IPS-18a (cell line): ENCODE data around the gene KCNIP3.

Experiments used
- H3K27ac ChIP-seq: one replicate; pipeline ENCODE4 v1.5.1; 2013; ENCODE audit warnings: low read length
- H3K27me3 ChIP-seq: one replicate; pipeline ENCODE4 v1.6.1; 2013; ENCODE audit warnings: mild to moderate bottlenecking, low read length; ENCODE audit not compliant: control insufficient read depth, insufficient read depth
- H3K36me3 ChIP-seq: one replicate; pipeline ENCODE4 v1.6.1; 2013; ENCODE audit warnings: low read depth, low read length; ENCODE audit not compliant: control insufficient read depth
- H3K4me1 ChIP-seq: one replicate; pipeline ENCODE4 v1.6.1; 2013; ENCODE audit warnings: low read depth, low read length; ENCODE audit not compliant: control insufficient read depth
- H3K4me3 ChIP-seq: one replicate; pipeline ENCODE4 v1.5.1; 2013; ENCODE audit warnings: low read length
- H3K9ac ChIP-seq: one replicate; pipeline ENCODE4 v1.6.1; 2013; ENCODE audit warnings: mild to moderate bottlenecking, low read length, moderate library complexity
- H3K9me3 ChIP-seq: one replicate; pipeline ENCODE4 v1.6.1; 2013; ENCODE audit warnings: low read depth, low read length; ENCODE audit not compliant: control insufficient read depth

Gene KCNIP3

GRCh38 chr2:95317665-95318425 is 20.7 kb downstream of the KCNIP3 start:
- H3K9ac ChIP-seq, result no peak overlapping the region

GRCh38 chr2:95318431-95319220 is 21.5 kb downstream of the KCNIP3 start:
- H3K27me3 ChIP-seq, result no peaks in the 10 kb centered on the region
- H3K27ac ChIP-seq, result no peak overlapping the region
- H3K9me3 ChIP-seq, result no peaks in the 10 kb centered on the region
- no peak overlapping the region for H3K9ac ChIP-seq
- no peaks in the 10 kb centered on the region for H3K36me3 ChIP-seq
- H3K4me1 ChIP-seq, result no peaks in the 10 kb centered on the region
- H3K4me3 ChIP-seq, result no peak overlapping the region

More at GRCh38 chr2:95317665-95318425, 20.7 kb downstream of the KCNIP3 start:
- no peaks in the 10 kb centered on the region for H3K36me3 ChIP-seq
- no peaks in the 10 kb centered on the region for H3K4me1 ChIP-seq
- H3K27me3 ChIP-seq, result no peaks in the 10 kb centered on the region
- H3K4me3 ChIP-seq, result no peak overlapping the region
- H3K27ac ChIP-seq, result no peak overlapping the region
- no peaks in the 10 kb centered on the region for H3K9me3 ChIP-seq

GRCh38 chr2:95319481-95320343 is 22.6 kb downstream of the KCNIP3 start:
- H3K27ac ChIP-seq, result no peak overlapping the region
- no peaks in the 10 kb centered on the region for H3K9me3 ChIP-seq
- H3K4me3 ChIP-seq, result no peak overlapping the region
- H3K9ac ChIP-seq, result no peak overlapping the region
- H3K36me3 ChIP-seq, result no peaks in the 10 kb centered on the region
- H3K4me1 ChIP-seq, result no peaks in the 10 kb centered on the region
- H3K27me3 ChIP-seq, result no peaks in the 10 kb centered on the region

GRCh38 chr2:95320344-95320712 is 23.2 kb downstream of the KCNIP3 start:
- no peak overlapping the region for H3K9ac ChIP-seq
- H3K27ac ChIP-seq, result no peak overlapping the region
- H3K9me3 ChIP-seq, result no peaks in the 10 kb centered on the region
- H3K4me3 ChIP-seq, result no peak overlapping the region
- H3K27me3 ChIP-seq, result no peaks in the 10 kb centered on the region
- H3K4me1 ChIP-seq, result no peaks in the 10 kb centered on the region
- H3K36me3 ChIP-seq, result no peaks in the 10 kb centered on the region

GRCh38 chr2:95320986-95321767 is 24.0 kb downstream of the KCNIP3 start:
- no peaks in the 10 kb centered on the region for H3K4me1 ChIP-seq
- H3K4me3 ChIP-seq, result no peak overlapping the region
- no peaks in the 10 kb centered on the region for H3K9me3 ChIP-seq
- H3K9ac ChIP-seq, result no peak overlapping the region
- no peak overlapping the region for H3K27ac ChIP-seq
- H3K27me3 ChIP-seq, result no peaks in the 10 kb centered on the region
- no peaks in the 10 kb centered on the region for H3K36me3 ChIP-seq

GRCh38 chr2:95323347-95324155 is 26.4 kb downstream of the KCNIP3 start:
- H3K36me3 ChIP-seq, result no peaks in the 10 kb centered on the region
- H3K9me3 ChIP-seq, result no peaks in the 10 kb centered on the region
- H3K27ac ChIP-seq, result no peak overlapping the region
- no peak overlapping the region for H3K9ac ChIP-seq
- H3K4me1 ChIP-seq, result no peaks in the 10 kb centered on the region
- H3K4me3 ChIP-seq, result no peak overlapping the region
- no peaks in the 10 kb centered on the region for H3K27me3 ChIP-seq

- no peaks in the 10 kb centered on the region for H3K27me3 ChIP-seq
- no peaks in the 10 kb centered on the region for H3K9me3 ChIP-seq
- no peak overlapping the region for H3K9ac ChIP-seq
- H3K27ac ChIP-seq, result no peak overlapping the region
- H3K36me3 ChIP-seq, result no peaks in the 10 kb centered on the region
- no peaks in the 10 kb centered on the region for H3K4me1 ChIP-seq
- no peak overlapping the region for H3K4me3 ChIP-seq
Measured at GRCh38 chr2:95325026-95325425, 27.9 kb downstream of the KCNIP3 start.

GRCh38 chr2:95325590-95326432 is 28.7 kb downstream of the KCNIP3 start:
- no peaks in the 10 kb centered on the region for H3K4me1 ChIP-seq
- H3K4me3 ChIP-seq, result no peak overlapping the region
- no peaks in the 10 kb centered on the region for H3K36me3 ChIP-seq
- H3K9me3 ChIP-seq, result no peaks in the 10 kb centered on the region
- no peak overlapping the region for H3K9ac ChIP-seq
- H3K27me3 ChIP-seq, result no peaks in the 10 kb centered on the region
- no peak overlapping the region for H3K27ac ChIP-seq

- no peak overlapping the region for H3K4me3 ChIP-seq
- no peaks in the 10 kb centered on the region for H3K9me3 ChIP-seq
- no peaks in the 10 kb centered on the region for H3K36me3 ChIP-seq
- no peaks in the 10 kb centered on the region for H3K27me3 ChIP-seq
- no peak overlapping the region for H3K27ac ChIP-seq
- H3K9ac ChIP-seq, result no peak overlapping the region
- H3K4me1 ChIP-seq, result no peaks in the 10 kb centered on the region
Measured at GRCh38 chr2:95326433-95327140, 29.4 kb downstream of the KCNIP3 start.
